Hindlimb muscle (tissue), 1 donor: ENCODE measurements around the gene SPIRE2. TPM values are rescaled to one million over a fixed set of nuclear protein-coding genes. Genes with fewer than 3 reads are reported as not detected.
"Not testable (repeated sequence)": the region's sequence is repeated elsewhere in the genome, so short reads cannot be mapped to it uniquely, and the experiment has no call there.

Experiments used
- DNase-seq: peaks from one replicate; pipeline ENCODE4 v3.0.0-alpha.2; 2013
- polyA plus RNA-seq: library from polyadenylated mRNA; unstranded; fragments of 120-200 nt; gene quantifications from one replicate; pipeline ENCODE4 v1.2.1, GENCODE V29; 2013; ENCODE audit not compliant: insufficient read length

SPIRE2 gene
- polyA plus RNA-seq, 1 donor = 3.1 TPM

GRCh38 chr16:89898201-89898967, 70.1 kb downstream of the SPIRE2 start:
- no peak for DNase-seq

GRCh38 chr16:89899879-89900481, 71.7 kb downstream of the SPIRE2 start:
- DNase-seq = no peak

GRCh38 chr16:89900885-89901284, 72.6 kb downstream of the SPIRE2 start:
- DNase-seq = no peak

GRCh38 chr16:89902980-89903379, 74.7 kb downstream of the SPIRE2 start:
- DNase-seq = no peak

GRCh38 chr16:89903908-89904515, 75.7 kb downstream of the SPIRE2 start:
- no peak for DNase-seq

- no peak for DNase-seq
These were observed 76.6 kb downstream of the SPIRE2 start for GRCh38 chr16:89904606-89905510.

GRCh38 chr16:89905511-89906139, 77.3 kb downstream of the SPIRE2 start:
- no peak for DNase-seq

- DNase-seq = no peak
These were observed 78.1 kb downstream of the SPIRE2 start for GRCh38 chr16:89906140-89907025.

GRCh38 chr16:89907055-89907814, 79.0 kb downstream of the SPIRE2 start:
- no peak for DNase-seq

GRCh38 chr16:89908236-89908635, 80.0 kb downstream of the SPIRE2 start:
- no peak for DNase-seq

GRCh38 chr16:89909777-89910716, 81.8 kb downstream of the SPIRE2 start:
- peak; percentile 48 for DNase-seq

GRCh38 chr16:89910717-89911354, 82.6 kb downstream of the SPIRE2 start:
- no peak for DNase-seq

GRCh38 chr16:89911375-89911774, 83.1 kb downstream of the SPIRE2 start:
- no peak for DNase-seq

- DNase-seq = no peak
These were observed 83.9 kb downstream of the SPIRE2 start for GRCh38 chr16:89912143-89912542.

- no peak for DNase-seq
These were observed 84.4 kb downstream of the SPIRE2 start for GRCh38 chr16:89912627-89913026.

- DNase-seq = no peak
These were observed 85.4 kb downstream of the SPIRE2 start for GRCh38 chr16:89913408-89914387.

GRCh38 chr16:89914642-89915285, 86.5 kb downstream of the SPIRE2 start:
- DNase-seq = not testable (repeated sequence)
